ENCODE results near the gene TMEM8B. TPM values are rescaled to one million over a fixed set of nuclear protein-coding genes. Genes with fewer than 3 reads are reported as not detected.
A peak's percentile ranks its signal among the peaks of the same experiment; 100 is the strongest.

The TMEM8B gene
- total RNA-seq, 2 donors from 2014 or later: 10.3 TPM

DNA sequence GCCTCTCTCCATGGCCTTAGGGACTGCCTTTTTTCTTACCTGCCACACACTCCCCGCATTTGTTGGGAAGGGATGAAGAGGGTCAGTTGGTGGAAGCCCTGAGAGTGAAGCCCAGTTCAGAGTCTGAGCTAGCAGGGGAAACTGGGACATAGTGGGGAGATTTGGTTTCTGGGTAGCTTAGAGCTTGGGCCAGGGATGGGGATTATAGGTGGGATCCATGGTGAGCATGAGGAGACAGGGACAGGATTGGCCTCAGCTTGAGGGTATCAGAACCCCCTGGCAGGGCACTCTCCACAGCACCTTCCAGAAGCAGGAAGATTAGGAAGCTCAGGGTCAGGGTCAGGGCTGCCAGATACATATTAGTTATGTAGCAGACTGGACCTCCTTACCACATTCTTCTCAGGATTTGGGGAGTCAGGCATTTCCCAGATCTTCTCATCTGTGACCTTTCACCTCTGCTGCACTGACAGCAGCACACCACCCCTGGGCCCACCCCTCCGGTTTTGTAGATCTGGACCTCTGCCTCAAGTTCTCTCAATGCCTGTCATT lies 23.3 kb downstream of the TMEM8B start:
- Histone ChIP-seq H3K36me3 (peaks cover 10% of the 10 kb centered on the region), H3K4me3 (no peak overlapping the region), H3K4me1 (peaks cover 0 to 10% of the 10 kb centered on the region in 2 donors), H3K27me3 (no peaks in the 10 kb centered on the region), H3K27ac (no peak overlapping the region), H3K9me3 (no peaks in the 10 kb centered on the region)
- TF ChIP-seq CTCF (IDR thresholded peaks at IDR 0.05): no peak
- DNase-seq (ENCODE audit: low spot score): no peak

GRCh38 chr9:35852876-35853865 lies 24.1 kb downstream of the TMEM8B start:
- no peaks in the 10 kb centered on the region for H3K9me3 ChIP-seq
- H3K4me1 ChIP-seq: peaks cover 0 to 2% of the 10 kb centered on the region in 2 donors
- H3K4me3 ChIP-seq: no peak overlapping the region
- no peak for DNase-seq (ENCODE audit: low spot score)
- TF ChIP-seq CTCF (IDR thresholded peaks at IDR 0.05): no peak
- peaks cover 10% of the 10 kb centered on the region for H3K36me3 ChIP-seq
- no peaks in the 10 kb centered on the region for H3K27me3 ChIP-seq
- no peak overlapping the region for H3K27ac ChIP-seq

- Histone ChIP-seq H3K9me3 (no peaks in the 10 kb centered on the region), H3K27me3 (no peaks in the 10 kb centered on the region), H3K27ac (no peak overlapping the region), H3K4me3 (no peak overlapping the region), H3K36me3 (peaks cover 10% of the 10 kb centered on the region), H3K4me1 (peaks cover 0 to 2% of the 10 kb centered on the region in 2 donors)
- peak; percentile 4 for DNase-seq (ENCODE audit: low spot score)
- TF ChIP-seq CTCF (IDR thresholded peaks at IDR 0.05): no peak
Observed at GRCh38 chr9:35854091-35854762, 25.2 kb downstream of the TMEM8B start.

- TF ChIP-seq CTCF (IDR thresholded peaks at IDR 0.05): no peak
- H3K4me3 ChIP-seq: no peak overlapping the region
- peaks cover 10% of the 10 kb centered on the region for H3K36me3 ChIP-seq
- peak; percentile 26 for DNase-seq (ENCODE audit: low spot score)
- no peak overlapping the region for H3K27ac ChIP-seq
- H3K27me3 ChIP-seq: no peaks in the 10 kb centered on the region
- no peaks in the 10 kb centered on the region for H3K9me3 ChIP-seq
- peaks cover 0 to 5% of the 10 kb centered on the region in 2 donors for H3K4me1 ChIP-seq
Observed at GRCh38 chr9:35856206-35856605, 27.2 kb downstream of the TMEM8B start.

DNA sequence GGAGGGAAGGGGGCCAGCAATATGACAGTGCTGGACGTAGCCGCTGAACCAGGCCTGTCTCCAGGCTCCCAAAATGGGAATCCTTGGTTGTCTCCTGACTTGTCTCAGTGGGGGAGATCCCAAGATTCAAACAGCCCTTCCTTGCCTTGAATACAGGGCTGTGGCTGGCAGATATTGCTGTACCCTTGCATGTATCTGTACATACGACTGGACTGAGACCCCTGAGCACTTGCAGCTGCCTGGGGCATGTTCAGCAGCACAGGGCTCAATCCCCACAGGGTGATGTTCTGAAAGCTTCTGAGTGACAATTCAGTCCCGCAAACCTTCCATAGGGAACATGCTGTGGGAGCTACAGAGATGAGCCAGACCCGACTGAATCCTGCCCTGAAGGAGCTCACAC lies 27.9 kb downstream of the TMEM8B start:
- Histone ChIP-seq H3K27ac (no peak overlapping the region), H3K4me1 (peaks cover 0 to 5% of the 10 kb centered on the region in 2 donors), H3K27me3 (no peaks in the 10 kb centered on the region), H3K4me3 (no peak overlapping the region), H3K36me3 (peaks cover 10% of the 10 kb centered on the region), H3K9me3 (no peaks in the 10 kb centered on the region)
- TF ChIP-seq CTCF (IDR thresholded peaks at IDR 0.05): no peak
- DNase-seq (ENCODE audit: low spot score): peak; percentile 32
